K562 (cell line): ENCODE results near the gene DNAJC6. TPM values are rescaled to one million over a fixed set of nuclear protein-coding genes. Genes with fewer than 3 reads are reported as not detected.

Experiments used
- BMI1 ChIP-seq: fragments of 150-350 bp; IDR thresholded peaks from 2 replicates; pipeline ENCODE4 v1.6.1; 2014; ENCODE audit warnings: low read length
- KAT7 ChIP-seq: sonication (generic); formaldehyde crosslinking; IDR thresholded peaks from 2 replicates; pipeline ENCODE4 v1.8.0; 2022; ENCODE audit warnings: missing genetic modification reagents, mild to moderate bottlenecking, borderline replicate concordance
- NONO ChIP-seq, 2 experiments: fragments of 200-400 bp in 1 of 2; fragments of 450-650 bp in 1 of 2; formaldehyde crosslinking in 1 of 2; IDR thresholded peaks; 2 replicates each; pipeline ENCODE4 v1.6.1; 2017; ENCODE audit warnings: low read depth in 2 of 2, mild to moderate bottlenecking in 2 of 2, moderate library complexity in 2 of 2, low read length in 1 of 2
- SAFB2 ChIP-seq: fragments of 200-400 bp; formaldehyde crosslinking; IDR thresholded peaks from 2 replicates; pipeline ENCODE4 v1.6.1; 2018; ENCODE audit warnings: borderline replicate concordance, low read length, low read depth, moderate library complexity; ENCODE audit not compliant: severe bottlenecking
- YY1 ChIP-seq, 3 experiments: IDR thresholded peaks; 2 replicates each; pipeline ENCODE4 v1.6.1; 2011; ENCODE audit warnings: low read length in 2 of 3, mild to moderate bottlenecking in 2 of 3, moderate library complexity in 2 of 3, borderline replicate concordance in 1 of 3, control low read depth in 1 of 3, low read depth in 1 of 3; ENCODE audit not compliant: insufficient read depth in 3 of 3, insufficient replicate concordance in 2 of 3, control insufficient read depth in 1 of 3, insufficient read length in 1 of 3; ENCODE audit errors: extremely low read depth in 1 of 3
- ZNF253 ChIP-seq: fragments of 250-450 bp; sonication (Bioruptor Pico); conservative IDR thresholded peaks from 2 replicates; pipeline ENCODE4 v1.6.1; 2021; ENCODE audit warnings: mild to moderate bottlenecking
- polyA plus RNA-seq, 8 experiments: library from polyadenylated mRNA; depleted of rRNA in 4 of 8; stranded (reverse) in 5 of 8; unstranded in 3 of 8; fragments of >200 nt; fragmentation: Nextera tagmentation in 2 of 8; fragmentation: Illumina TruSeq in 1 of 8; extraction: Ambion mirVana in 2 of 8; extraction: Trizol in 1 of 8; gene quantifications; 2 replicates each; pipeline versions ENCODE4 v1.2.1 to v1.2.3, GENCODE V29; 2011 to 2014; ENCODE audit warnings: inconsistent platforms in 1 of 8, missing spikeins in 1 of 8
- total RNA-seq, 7 experiments: library from RNA; depleted of rRNA in 6 of 7; stranded (reverse); fragments of >200 nt in 6 of 7; fragmentation: Illumina TruSeq in 2 of 7; extraction: Trizol in 2 of 7; gene quantifications; 2 replicates each; pipeline versions ENCODE4 v1.2.1 to v1.2.3, GENCODE V29; 2011 to 2021; ENCODE audit warnings: low replicate concordance in 1 of 7
- TF ChIP-seq, protein P1 (sequence below): sonication (generic); formaldehyde crosslinking; IDR thresholded peaks from 2 replicates; pipeline ENCODE4 v1.8.1; 2023; ENCODE audit warnings: mild to moderate bottlenecking, missing genetic modification reagents
- TF ChIP-seq, protein P2 (sequence below): fragments of 250-450 bp; sonication (Bioruptor Pico); IDR thresholded peaks from 2 replicates; pipeline ENCODE4 v1.5.0; 2020; ENCODE audit warnings: mild to moderate bottlenecking
- TF ChIP-seq, protein P3 (sequence below): sonication (generic); formaldehyde crosslinking; IDR thresholded peaks from 2 replicates; pipeline ENCODE4 v1.8.1; 2023; ENCODE audit warnings: mild to moderate bottlenecking, missing genetic modification reagents
- TF ChIP-seq, protein P4 (sequence below): fragments of 450-650 bp; IDR thresholded peaks from 2 replicates; pipeline ENCODE4 v1.6.1; 2016; ENCODE audit warnings: borderline replicate concordance
- TF ChIP-seq, protein P5 (sequence below): sonication (generic); formaldehyde crosslinking; IDR thresholded peaks from 2 replicates; pipeline ENCODE4 v1.8.1; 2023; ENCODE audit warnings: missing genetic modification reagents, mild to moderate bottlenecking, borderline replicate concordance

Gene DNAJC6
- total and polyA plus RNA-seq, 9 of the 15 experiments (the other 6 are each of a cell fraction or from before 2014, with no cell fraction given): 6.7 to 78.7 (median 28.0) TPM

DNA sequence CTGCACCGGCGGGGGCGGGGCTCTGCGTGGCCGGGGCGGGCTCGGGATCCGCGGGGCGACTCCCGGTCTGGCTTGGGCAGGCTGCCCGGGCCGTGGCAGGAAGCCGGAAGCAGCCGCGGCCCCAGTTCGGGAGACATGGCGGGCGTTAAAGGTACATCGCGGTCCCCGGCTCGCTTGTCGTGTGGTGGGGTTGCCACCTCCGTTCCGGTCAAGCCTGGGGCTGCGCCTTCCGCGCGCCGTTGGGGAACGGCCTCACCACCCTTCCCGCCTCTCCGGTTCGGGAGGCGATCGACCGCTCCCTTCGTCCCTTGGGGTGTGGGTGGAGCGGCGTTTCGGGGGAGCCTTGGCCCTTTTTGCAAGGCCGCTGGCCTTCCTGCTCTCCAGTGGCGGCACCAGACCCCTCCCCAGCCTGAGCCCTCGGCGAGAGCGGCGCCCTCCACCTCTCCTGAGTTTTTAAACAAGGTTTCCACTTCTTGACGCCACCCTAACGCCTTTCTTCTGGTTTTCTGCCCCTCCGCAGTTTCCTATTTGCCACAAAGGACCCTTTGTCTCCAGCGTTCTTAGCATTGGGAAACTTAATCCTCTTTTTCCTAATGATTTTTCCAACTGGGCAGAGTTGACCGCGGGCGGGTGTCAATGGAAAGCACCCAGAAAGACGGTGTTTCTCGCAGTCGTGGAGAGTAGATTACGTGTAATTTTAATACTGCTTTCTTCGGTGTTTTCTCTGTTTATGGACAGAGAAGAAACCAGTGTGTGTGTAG, 111.4 kb downstream of the DNAJC6 start, which contains the start of the genes LEPR and LEPROT (continued):
- TF ChIP-seq, protein P1, sequence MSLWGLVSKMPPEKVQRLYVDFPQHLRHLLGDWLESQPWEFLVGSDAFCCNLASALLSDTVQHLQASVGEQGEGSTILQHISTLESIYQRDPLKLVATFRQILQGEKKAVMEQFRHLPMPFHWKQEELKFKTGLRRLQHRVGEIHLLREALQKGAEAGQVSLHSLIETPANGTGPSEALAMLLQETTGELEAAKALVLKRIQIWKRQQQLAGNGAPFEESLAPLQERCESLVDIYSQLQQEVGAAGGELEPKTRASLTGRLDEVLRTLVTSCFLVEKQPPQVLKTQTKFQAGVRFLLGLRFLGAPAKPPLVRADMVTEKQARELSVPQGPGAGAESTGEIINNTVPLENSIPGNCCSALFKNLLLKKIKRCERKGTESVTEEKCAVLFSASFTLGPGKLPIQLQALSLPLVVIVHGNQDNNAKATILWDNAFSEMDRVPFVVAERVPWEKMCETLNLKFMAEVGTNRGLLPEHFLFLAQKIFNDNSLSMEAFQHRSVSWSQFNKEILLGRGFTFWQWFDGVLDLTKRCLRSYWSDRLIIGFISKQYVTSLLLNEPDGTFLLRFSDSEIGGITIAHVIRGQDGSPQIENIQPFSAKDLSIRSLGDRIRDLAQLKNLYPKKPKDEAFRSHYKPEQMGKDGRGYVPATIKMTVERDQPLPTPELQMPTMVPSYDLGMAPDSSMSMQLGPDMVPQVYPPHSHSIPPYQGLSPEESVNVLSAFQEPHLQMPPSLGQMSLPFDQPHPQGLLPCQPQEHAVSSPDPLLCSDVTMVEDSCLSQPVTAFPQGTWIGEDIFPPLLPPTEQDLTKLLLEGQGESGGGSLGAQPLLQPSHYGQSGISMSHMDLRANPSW: no peak; the same call in 1 of the 2 replicates
- TF ChIP-seq, protein P2, sequence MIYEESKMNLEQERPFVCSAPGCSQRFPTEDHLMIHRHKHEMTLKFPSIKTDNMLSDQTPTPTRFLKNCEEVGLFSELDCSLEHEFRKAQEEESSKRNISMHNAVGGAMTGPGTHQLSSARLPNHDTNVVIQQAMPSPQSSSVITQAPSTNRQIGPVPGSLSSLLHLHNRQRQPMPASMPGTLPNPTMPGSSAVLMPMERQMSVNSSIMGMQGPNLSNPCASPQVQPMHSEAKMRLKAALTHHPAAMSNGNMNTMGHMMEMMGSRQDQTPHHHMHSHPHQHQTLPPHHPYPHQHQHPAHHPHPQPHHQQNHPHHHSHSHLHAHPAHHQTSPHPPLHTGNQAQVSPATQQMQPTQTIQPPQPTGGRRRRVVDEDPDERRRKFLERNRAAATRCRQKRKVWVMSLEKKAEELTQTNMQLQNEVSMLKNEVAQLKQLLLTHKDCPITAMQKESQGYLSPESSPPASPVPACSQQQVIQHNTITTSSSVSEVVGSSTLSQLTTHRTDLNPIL (CRISPR knock-in tag): no peak
- TF ChIP-seq NONO (IDR thresholded peaks at IDR 0.05; ENCODE audit: low read depth in 2 of 2, low read length in 1 of 2) (no peak), SAFB2 (no peak), YY1 (IDR thresholded peaks at IDR 0.05; ENCODE audit: borderline replicate concordance in 1 of 3, control insufficient read depth in 1 of 3, extremely low read depth in 1 of 3, insufficient read depth in 3 of 3, insufficient read length in 1 of 3, insufficient replicate concordance in 2 of 3, low read depth in 1 of 3, low read length in 2 of 3) (peak; percentile 52 to 93 (median 88)), ZNF253 (CRISPR knock-in tag) (no peak), BMI1 (no peak), KAT7 (CRISPR knock-in tag) (0 out of 2 replicates have a peak, but pooled peaks have one; percentile 45)
- TF ChIP-seq, protein P3, sequence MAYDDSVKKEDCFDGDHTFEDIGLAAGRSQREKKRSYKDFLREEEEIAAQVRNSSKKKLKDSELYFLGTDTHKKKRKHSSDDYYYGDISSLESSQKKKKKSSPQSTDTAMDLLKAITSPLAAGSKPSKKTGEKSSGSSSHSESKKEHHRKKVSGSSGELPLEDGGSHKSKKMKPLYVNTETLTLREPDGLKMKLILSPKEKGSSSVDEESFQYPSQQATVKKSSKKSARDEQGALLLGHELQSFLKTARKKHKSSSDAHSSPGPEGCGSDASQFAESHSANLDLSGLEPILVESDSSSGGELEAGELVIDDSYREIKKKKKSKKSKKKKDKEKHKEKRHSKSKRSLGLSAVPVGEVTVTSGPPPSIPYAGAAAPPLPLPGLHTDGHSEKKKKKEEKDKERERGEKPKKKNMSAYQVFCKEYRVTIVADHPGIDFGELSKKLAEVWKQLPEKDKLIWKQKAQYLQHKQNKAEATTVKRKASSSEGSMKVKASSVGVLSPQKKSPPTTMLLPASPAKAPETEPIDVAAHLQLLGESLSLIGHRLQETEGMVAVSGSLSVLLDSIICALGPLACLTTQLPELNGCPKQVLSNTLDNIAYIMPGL (CRISPR knock-in tag): peak; percentile 69; the same call in 1 of the 2 replicates
- TF ChIP-seq, protein P4, sequence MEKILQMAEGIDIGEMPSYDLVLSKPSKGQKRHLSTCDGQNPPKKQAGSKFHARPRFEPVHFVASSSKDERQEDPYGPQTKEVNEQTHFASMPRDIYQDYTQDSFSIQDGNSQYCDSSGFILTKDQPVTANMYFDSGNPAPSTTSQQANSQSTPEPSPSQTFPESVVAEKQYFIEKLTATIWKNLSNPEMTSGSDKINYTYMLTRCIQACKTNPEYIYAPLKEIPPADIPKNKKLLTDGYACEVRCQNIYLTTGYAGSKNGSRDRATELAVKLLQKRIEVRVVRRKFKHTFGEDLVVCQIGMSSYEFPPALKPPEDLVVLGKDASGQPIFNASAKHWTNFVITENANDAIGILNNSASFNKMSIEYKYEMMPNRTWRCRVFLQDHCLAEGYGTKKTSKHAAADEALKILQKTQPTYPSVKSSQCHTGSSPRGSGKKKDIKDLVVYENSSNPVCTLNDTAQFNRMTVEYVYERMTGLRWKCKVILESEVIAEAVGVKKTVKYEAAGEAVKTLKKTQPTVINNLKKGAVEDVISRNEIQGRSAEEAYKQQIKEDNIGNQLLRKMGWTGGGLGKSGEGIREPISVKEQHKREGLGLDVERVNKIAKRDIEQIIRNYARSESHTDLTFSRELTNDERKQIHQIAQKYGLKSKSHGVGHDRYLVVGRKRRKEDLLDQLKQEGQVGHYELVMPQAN: peak; percentile 45; the same call in 1 of the 2 replicates
- TF ChIP-seq, protein P5, sequence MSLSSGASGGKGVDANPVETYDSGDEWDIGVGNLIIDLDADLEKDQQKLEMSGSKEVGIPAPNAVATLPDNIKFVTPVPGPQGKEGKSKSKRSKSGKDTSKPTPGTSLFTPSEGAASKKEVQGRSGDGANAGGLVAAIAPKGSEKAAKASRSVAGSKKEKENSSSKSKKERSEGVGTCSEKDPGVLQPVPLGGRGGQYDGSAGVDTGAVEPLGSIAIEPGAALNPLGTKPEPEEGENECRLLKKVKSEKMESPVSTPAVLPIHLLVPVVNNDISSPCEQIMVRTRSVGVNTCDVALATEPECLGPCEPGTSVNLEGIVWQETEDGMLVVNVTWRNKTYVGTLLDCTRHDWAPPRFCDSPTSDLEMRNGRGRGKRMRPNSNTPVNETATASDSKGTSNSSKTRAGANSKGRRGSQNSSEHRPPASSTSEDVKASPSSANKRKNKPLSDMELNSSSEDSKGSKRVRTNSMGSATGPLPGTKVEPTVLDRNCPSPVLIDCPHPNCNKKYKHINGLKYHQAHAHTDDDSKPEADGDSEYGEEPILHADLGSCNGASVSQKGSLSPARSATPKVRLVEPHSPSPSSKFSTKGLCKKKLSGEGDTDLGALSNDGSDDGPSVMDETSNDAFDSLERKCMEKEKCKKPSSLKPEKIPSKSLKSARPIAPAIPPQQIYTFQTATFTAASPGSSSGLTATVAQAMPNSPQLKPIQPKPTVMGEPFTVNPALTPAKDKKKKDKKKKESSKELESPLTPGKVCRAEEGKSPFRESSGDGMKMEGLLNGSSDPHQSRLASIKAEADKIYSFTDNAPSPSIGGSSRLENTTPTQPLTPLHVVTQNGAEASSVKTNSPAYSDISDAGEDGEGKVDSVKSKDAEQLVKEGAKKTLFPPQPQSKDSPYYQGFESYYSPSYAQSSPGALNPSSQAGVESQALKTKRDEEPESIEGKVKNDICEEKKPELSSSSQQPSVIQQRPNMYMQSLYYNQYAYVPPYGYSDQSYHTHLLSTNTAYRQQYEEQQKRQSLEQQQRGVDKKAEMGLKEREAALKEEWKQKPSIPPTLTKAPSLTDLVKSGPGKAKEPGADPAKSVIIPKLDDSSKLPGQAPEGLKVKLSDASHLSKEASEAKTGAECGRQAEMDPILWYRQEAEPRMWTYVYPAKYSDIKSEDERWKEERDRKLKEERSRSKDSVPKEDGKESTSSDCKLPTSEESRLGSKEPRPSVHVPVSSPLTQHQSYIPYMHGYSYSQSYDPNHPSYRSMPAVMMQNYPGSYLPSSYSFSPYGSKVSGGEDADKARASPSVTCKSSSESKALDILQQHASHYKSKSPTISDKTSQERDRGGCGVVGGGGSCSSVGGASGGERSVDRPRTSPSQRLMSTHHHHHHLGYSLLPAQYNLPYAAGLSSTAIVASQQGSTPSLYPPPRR (CRISPR knock-in tag): peak; percentile 28; the same call in 1 of the 2 replicates
